HG02642 (cell line): Measurements from ENCODE around the gene UBA1.

Source experiments
- ATAC-seq: cut with Tn5 transposase; IDR thresholded peaks from one replicate; pipeline ENCODE4 v1.9.1; 2021; ENCODE audit warnings: mild to moderate bottlenecking; ENCODE audit not compliant: unreplicated experiment, poor library complexity

The UBA1 gene

GRCh38 chrX:47193475-47194193, at the start of gene UBA1:
TSS of gene UBA1 (plus strand) at chrX:47193829. CDS start at chrX:47198803, 4,974 bp downstream.
- ATAC-seq = peak; percentile 66

GRCh38 chrX:47143894-47144625, 49.6 kb upstream of the UBA1 start:
- peak; percentile 8 for ATAC-seq

GRCh38 chrX:47144626-47145394, 48.8 kb upstream of the UBA1 start, which contains the start of the genes NDUFB11 and RBM10:
TSS of gene NDUFB11 (minus strand) at chrX:47144702. CDS start at chrX:47144679, 23 bp downstream.
TSS of gene RBM10 (plus strand) at chrX:47145221. CDS start at chrX:47147482, 2,261 bp downstream.
- ATAC-seq = peak; percentile 94

- peak; percentile 29 for ATAC-seq
Measured at GRCh38 chrX:47145395-47146120, 48.1 kb upstream of the UBA1 start.

GRCh38 chrX:47146121-47146935, 47.3 kb upstream of the UBA1 start:
- ATAC-seq = no peak

- ATAC-seq = no peak
Measured at GRCh38 chrX:47146936-47147859, 46.4 kb upstream of the UBA1 start.

GRCh38 chrX:47148946-47149345, 44.7 kb upstream of the UBA1 start:
- no peak for ATAC-seq

- ATAC-seq = no peak
Measured at GRCh38 chrX:47151435-47151834, 42.2 kb upstream of the UBA1 start.

- ATAC-seq = no peak
Measured at GRCh38 chrX:47156611-47157520, 36.8 kb upstream of the UBA1 start.

- no peak for ATAC-seq
Measured at GRCh38 chrX:47158131-47158530, 35.5 kb upstream of the UBA1 start.

GRCh38 chrX:47158781-47159180, 34.8 kb upstream of the UBA1 start:
- no peak for ATAC-seq

GRCh38 chrX:47160781-47161180, 32.8 kb upstream of the UBA1 start:
- no peak for ATAC-seq

GRCh38 chrX:47162927-47163583, 30.6 kb upstream of the UBA1 start:
- no peak for ATAC-seq

- ATAC-seq = no peak
Measured at GRCh38 chrX:47164420-47164819, 29.2 kb upstream of the UBA1 start.

GRCh38 chrX:47166126-47166525, 27.5 kb upstream of the UBA1 start:
- ATAC-seq = no peak

GRCh38 chrX:47168495-47169073, 25.0 kb upstream of the UBA1 start:
- no peak for ATAC-seq
